HG02759 (cell line): ENCODE data around the gene DCHS2.
"Not testable (repeated sequence)": the region's sequence is repeated elsewhere in the genome, so short reads cannot be mapped to it uniquely, and the experiment has no call there.

Experiments used
- ATAC-seq: cut with Tn5 transposase; IDR thresholded peaks from one replicate; pipeline ENCODE4 v1.9.1; 2021; ENCODE audit warnings: mild to moderate bottlenecking, moderate library complexity; ENCODE audit not compliant: unreplicated experiment

The DCHS2 gene

GRCh38 chr4:154222875-154223274, 268.7 kb downstream of the DCHS2 start:
- no peak for ATAC-seq

DNA sequence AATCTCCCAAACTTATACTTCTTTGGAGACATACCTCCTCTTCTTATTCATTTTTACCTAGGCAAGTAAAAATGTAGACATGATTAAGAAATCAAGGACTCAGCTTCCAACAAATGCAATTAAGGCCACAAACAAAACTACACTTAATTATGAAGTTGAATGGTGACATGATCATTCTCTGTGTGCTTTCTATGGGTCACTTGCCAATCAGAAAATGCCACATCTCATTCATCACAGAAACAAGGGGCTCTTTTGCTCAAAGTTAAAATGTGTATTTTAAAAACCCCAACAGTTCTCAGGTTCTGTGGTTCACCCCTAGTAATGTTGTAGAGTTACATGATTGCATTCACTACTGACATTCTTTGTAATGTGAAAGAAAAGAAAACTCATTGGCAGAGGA, 273.5 kb downstream of the DCHS2 start:
- ATAC-seq: no peak

- ATAC-seq: not testable (repeated sequence)
Measured at GRCh38 chr4:154217384-154217783, 274.2 kb downstream of the DCHS2 start.

DNA sequence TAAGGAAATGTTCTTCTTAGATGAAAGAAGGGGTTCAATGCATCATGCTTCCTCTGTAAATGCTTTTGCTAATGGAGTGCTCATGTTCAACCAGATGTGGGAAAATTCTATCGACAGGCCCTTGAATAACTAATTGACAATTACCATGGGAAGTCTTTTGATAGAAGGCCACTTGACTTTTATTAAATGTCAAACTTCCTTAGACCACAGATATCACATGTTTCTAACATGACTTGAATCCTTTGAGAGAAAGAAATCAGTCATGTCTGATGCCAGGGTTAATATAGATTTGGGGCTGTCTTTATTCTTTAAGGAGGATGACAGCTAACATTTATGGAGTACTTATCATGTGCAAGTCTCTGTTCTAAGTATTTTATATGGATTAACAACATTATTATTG, 280.1 kb downstream of the DCHS2 start:
- no peak for ATAC-seq

GRCh38 chr4:154208424-154208823, 283.2 kb downstream of the DCHS2 start:
- ATAC-seq: no peak

DNA sequence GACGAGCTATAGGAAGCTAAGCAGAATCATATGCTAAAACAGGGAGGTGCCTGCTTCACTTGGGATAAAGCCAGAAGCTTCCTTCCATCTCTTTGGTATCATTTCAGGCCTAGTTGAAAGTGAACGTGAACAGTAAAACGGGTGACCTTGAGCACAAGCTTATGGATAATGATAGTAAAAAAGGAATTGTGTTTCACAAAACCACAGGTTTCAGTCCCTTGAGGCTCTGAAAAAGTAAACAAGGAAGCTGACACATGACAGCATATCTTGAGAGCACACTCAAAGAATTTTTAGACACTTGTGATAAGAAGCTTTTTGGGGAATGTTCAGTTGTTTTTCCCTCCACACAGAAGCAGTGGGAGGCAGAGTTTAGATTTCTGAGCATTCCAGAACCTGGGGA, 286.1 kb downstream of the DCHS2 start:
- no peak for ATAC-seq

- ATAC-seq: no peak
Measured at GRCh38 chr4:154194649-154195048, 296.9 kb downstream of the DCHS2 start.

- no peak for ATAC-seq
Measured at GRCh38 chr4:154192585-154192984, 299.0 kb downstream of the DCHS2 start.

GRCh38 chr4:154189346-154189745, 302.3 kb downstream of the DCHS2 start:
- ATAC-seq: no peak

GRCh38 chr4:154186888-154187287, 304.7 kb downstream of the DCHS2 start:
- no peak for ATAC-seq

GRCh38 chr4:154186035-154186434, 305.6 kb downstream of the DCHS2 start:
- no peak for ATAC-seq

DNA sequence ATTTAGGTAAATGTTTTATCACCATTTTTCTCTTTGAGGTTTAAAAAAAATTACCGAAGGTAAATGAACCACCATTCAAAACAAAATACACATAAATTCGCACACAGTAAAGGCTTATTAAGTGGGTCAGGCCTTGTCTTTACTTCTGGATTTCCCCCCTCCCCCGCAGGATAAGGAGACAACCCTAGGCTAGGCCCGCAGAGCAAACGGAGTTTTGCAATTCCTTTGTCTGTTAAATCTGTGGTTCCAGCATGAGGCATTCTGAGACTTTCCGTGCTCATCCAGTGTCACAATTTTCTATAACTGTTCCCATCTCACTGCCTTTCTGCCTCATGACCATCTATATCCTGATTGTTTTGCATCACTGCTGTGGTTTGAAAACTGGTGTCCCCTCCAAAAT, 307.4 kb downstream of the DCHS2 start:
- no peak for ATAC-seq

GRCh38 chr4:154183264-154183663, 308.3 kb downstream of the DCHS2 start:
- no peak for ATAC-seq
